Measurements from ENCODE around the gene ANKRD39. TPM values are rescaled to one million over a fixed set of nuclear protein-coding genes. Genes with fewer than 3 reads are reported as not detected.

ANKRD39 gene
- total RNA-seq, 1 experiment from 2014 or later: 12.2 TPM

DNA sequence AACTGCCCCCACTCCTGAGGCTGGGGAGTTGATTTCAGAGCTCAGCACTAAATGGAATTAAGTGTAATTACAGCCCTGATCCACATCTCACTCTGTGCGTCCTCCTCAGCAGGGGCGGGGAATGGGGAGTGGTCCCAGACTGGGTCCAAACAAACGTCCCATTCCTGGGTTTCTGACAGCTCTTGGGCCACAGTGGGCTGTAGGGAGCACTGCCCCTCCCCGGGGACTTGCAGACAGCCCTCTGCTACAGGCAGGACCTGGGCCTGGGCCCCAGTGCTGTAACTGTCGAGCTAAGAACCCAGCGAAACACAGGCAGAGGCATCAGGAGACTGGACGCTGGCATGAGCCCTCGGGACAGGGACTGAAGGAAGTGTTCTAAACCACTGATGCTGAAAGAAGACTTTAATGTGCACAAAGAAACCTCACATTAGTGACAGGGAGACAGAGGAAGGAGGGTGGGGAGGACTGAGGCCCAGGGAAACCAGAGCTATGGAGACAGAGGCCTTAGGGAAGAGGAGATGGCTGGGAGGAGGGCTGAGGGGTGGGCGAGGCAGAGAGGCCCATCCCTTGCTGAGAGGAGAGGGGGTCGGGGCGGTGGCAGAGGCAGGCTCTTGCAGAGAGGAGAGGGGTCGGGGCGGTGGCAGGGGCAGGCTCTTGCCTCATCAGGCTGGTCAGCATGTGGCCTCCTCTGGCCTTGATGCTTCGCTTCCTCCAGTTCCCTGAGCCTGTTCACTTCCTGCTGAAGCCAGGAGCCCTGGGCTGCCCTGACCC is 17.9 kb upstream of the ANKRD39 start:
- intact Hi-C loops (cut with micrococcal nuclease; ENCODE audit: unreplicated experiment): no loop called here
- CTCF ChIA-PET: no interaction called here

DNA sequence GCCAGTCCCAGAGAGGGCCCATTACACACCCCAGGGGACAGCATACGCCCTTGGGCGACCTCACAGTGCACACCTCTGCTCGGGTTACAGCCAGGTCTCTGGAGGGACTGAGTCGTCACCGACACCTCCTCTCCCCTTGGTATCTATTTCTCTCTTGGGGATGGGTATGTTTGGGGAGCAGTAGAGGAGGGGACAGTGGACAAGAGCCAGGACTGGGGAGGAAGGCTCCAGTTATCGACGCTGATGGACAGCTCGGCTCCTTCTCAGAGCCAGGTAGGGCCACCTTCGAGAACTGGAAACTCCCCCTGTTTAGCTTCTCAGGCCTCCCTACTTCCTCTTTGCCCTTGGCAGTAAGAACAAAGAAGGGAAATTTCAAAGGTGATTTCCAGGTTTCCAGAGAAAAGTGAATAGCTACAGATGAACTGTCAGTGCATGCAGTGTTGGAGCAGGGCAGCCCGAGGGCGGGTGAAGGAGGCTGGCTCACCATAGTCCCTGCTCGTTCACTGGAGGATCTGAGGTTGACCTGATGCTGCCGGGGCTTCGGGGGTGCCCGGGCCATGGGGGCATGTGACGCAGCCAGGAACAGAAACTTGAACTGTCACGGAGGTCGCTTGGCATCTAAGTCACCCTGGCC is 16.5 kb upstream of the ANKRD39 start:
- CTCF ChIA-PET: no interaction called here
- no peak for DNase-seq
- no peak overlapping the region for H3K4me3 Mint-ChIP-seq (ENCODE audit: low read depth, unreplicated experiment)
- H3K4me1 Mint-ChIP-seq (ENCODE audit: low read depth, unreplicated experiment): no peaks in the 10 kb centered on the region
- no peak for TF ChIP-seq CTCF (IDR thresholded peaks at IDR 0.05; ENCODE audit: unreplicated experiment)
- no peaks in the 10 kb centered on the region for H3K9me3 Mint-ChIP-seq (ENCODE audit: low read depth, unreplicated experiment)
- BruUV-seq (replicated peaks): no TSS peak
- intact Hi-C loops (cut with micrococcal nuclease; ENCODE audit: unreplicated experiment): no loop called here
- no peak overlapping the region for H3K27ac Mint-ChIP-seq (ENCODE audit: unreplicated experiment)
- peaks cover 32% of the 10 kb centered on the region for H3K27me3 Mint-ChIP-seq (ENCODE audit: unreplicated experiment)
- peaks cover 17% of the 10 kb centered on the region for H3K36me3 Mint-ChIP-seq (ENCODE audit: insufficient read depth, unreplicated experiment)

More for the DNA sequence above, 17.9 kb upstream of the ANKRD39 start:
- DNase-seq: no peak
- Mint-ChIP-seq H3K4me3 (ENCODE audit: low read depth, unreplicated experiment) (no peak overlapping the region), H3K9me3 (ENCODE audit: low read depth, unreplicated experiment) (no peaks in the 10 kb centered on the region), H3K4me1 (ENCODE audit: low read depth, unreplicated experiment) (no peaks in the 10 kb centered on the region), H3K36me3 (ENCODE audit: insufficient read depth, unreplicated experiment) (peaks cover 6% of the 10 kb centered on the region), H3K27ac (ENCODE audit: unreplicated experiment) (no peak overlapping the region), H3K27me3 (ENCODE audit: unreplicated experiment) (peaks cover 44% of the 10 kb centered on the region)
- TF ChIP-seq CTCF (IDR thresholded peaks at IDR 0.05; ENCODE audit: unreplicated experiment): no peak
- BruUV-seq (replicated peaks): no TSS peak

- no peak for DNase-seq
- intact Hi-C loops (cut with micrococcal nuclease; ENCODE audit: unreplicated experiment): no loop called here
- CTCF ChIA-PET: no interaction called here
- Mint-ChIP-seq H3K36me3 (ENCODE audit: insufficient read depth, unreplicated experiment) (peaks cover 21% of the 10 kb centered on the region), H3K9me3 (ENCODE audit: low read depth, unreplicated experiment) (no peaks in the 10 kb centered on the region), H3K4me1 (ENCODE audit: low read depth, unreplicated experiment) (no peaks in the 10 kb centered on the region), H3K27me3 (ENCODE audit: unreplicated experiment) (peaks cover 31% of the 10 kb centered on the region), H3K4me3 (ENCODE audit: low read depth, unreplicated experiment) (no peak overlapping the region), H3K27ac (ENCODE audit: unreplicated experiment) (no peak overlapping the region)
- no peak for TF ChIP-seq CTCF (IDR thresholded peaks at IDR 0.05; ENCODE audit: unreplicated experiment)
- no TSS peak for BruUV-seq (replicated peaks)
These were observed 15.9 kb upstream of the ANKRD39 start for GRCh38 chr2:96873651-96874096.

DNA sequence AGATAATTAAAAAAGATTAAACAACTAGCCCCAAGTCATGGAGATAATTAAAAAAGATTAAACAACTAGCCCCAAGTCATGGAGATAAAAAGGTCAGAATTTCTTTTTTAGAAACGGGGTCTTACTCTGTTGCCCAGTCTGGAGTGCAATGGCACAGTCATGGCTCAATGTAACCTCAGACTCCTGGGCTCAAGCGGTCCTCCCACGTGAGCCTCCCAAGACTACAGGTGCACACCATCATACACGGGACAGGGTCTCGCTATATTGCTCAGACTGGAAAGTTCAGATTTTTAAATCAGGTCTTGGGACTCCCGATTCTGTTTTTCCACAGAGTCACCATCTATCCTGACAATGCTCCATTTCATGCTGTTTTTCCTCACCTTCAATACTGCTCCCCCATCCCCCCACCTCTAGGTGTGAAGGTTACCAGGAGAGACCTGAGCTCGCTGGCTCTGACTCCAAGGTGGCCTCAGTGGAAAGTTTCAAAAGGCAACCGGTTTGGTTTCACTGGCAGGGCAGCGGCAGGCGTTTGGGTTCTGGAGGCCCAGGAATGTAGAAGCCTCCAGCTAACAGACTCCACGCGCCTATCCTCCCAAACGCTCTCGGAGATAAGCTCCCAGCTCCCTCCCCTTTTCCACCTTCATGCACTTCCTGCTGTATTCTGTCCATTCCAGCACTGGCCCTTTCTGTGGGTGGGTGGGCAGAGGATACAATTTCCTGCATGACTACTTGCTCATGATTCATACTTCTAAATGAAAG is 15.0 kb upstream of the ANKRD39 start:
- DNase-seq: no peak
- TF ChIP-seq CTCF (IDR thresholded peaks at IDR 0.05; ENCODE audit: unreplicated experiment): no peak
- intact Hi-C loops (cut with micrococcal nuclease; ENCODE audit: unreplicated experiment): no loop called here
- Mint-ChIP-seq H3K36me3 (ENCODE audit: insufficient read depth, unreplicated experiment) (peaks cover 30% of the 10 kb centered on the region), H3K27ac (ENCODE audit: unreplicated experiment) (no peak overlapping the region), H3K9me3 (ENCODE audit: low read depth, unreplicated experiment) (no peaks in the 10 kb centered on the region), H3K27me3 (ENCODE audit: unreplicated experiment) (peaks cover 22% of the 10 kb centered on the region), H3K4me3 (ENCODE audit: low read depth, unreplicated experiment) (no peak overlapping the region), H3K4me1 (ENCODE audit: low read depth, unreplicated experiment) (no peaks in the 10 kb centered on the region)
- CTCF ChIA-PET: no interaction called here
- TSS peak; percentile 16 for BruUV-seq (replicated peaks)
